Endothelial cell of umbilical vein (primary cell): ENCODE data around the gene MYO1G.

Experiments
- EZH2 ChIP-seq: IDR thresholded peaks from 2 replicates; pipeline ENCODE4 v1.6.1; 2012; ENCODE audit warnings: borderline replicate concordance, low read depth, mild to moderate bottlenecking, moderate library complexity, low read length, inconsistent platforms; ENCODE audit not compliant: severe bottlenecking
- FOS ChIP-seq: IDR thresholded peaks from 2 replicates; pipeline ENCODE4 v1.6.1; 2011; ENCODE audit warnings: mild to moderate bottlenecking, low read length, moderate library complexity, borderline replicate concordance; ENCODE audit not compliant: insufficient read depth
- GATA2 ChIP-seq: IDR thresholded peaks from 2 replicates; pipeline ENCODE4 v1.7.0; 2011; ENCODE audit warnings: low read depth, mild to moderate bottlenecking, moderate library complexity, mixed read lengths, low read length; ENCODE audit not compliant: insufficient read length, insufficient read depth
- JUN ChIP-seq: IDR thresholded peaks from 2 replicates; pipeline ENCODE4 v1.6.1; 2011; ENCODE audit warnings: borderline replicate concordance, low read depth; ENCODE audit not compliant: insufficient read length, insufficient read depth
- MYC ChIP-seq: IDR thresholded peaks from one replicate; pipeline ENCODE4 v1.6.1; 2011; ENCODE audit warnings: mild to moderate bottlenecking, low read depth, low read length
- POLR2A ChIP-seq: IDR thresholded peaks from 2 replicates; pipeline ENCODE4 v1.6.1; 2012; ENCODE audit warnings: low read depth, mild to moderate bottlenecking, control low read depth, low read length
- TF ChIP-seq, protein P1 (sequence below), 2 donors: IDR thresholded peaks; 1 replicate in 1 of 2; 2 replicates in 1 of 2; pipeline ENCODE4 v1.5.1; 2011; ENCODE audit warnings: low read length in 2 of 2, mild to moderate bottlenecking in 2 of 2, moderate library complexity in 2 of 2, control low read depth in 1 of 2, inconsistent platforms in 1 of 2, low read depth in 1 of 2; ENCODE audit not compliant: insufficient read depth in 1 of 2; ENCODE audit errors: extremely low read depth in 1 of 2

DNA sequence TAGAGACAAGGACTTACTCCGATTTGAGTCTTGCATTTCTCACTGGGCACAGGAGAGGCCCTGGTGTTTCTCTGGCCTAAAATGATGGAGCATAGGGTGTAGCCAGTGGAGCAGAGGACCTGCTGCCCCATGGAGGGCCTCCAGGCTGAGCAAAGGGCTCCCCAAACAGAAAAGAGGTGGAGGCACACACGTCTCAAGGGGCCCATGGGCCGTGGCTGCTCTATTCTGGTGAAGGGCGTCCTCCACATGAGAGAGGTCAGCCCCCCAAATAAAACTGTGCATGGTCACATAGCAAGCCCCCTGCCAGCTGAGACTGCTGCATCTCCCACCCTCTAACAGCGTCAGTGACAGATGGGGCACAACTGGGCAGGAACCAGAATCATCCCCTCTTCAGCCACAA, 41.4 kb downstream of the MYO1G start:
- TF ChIP-seq, protein P1, sequence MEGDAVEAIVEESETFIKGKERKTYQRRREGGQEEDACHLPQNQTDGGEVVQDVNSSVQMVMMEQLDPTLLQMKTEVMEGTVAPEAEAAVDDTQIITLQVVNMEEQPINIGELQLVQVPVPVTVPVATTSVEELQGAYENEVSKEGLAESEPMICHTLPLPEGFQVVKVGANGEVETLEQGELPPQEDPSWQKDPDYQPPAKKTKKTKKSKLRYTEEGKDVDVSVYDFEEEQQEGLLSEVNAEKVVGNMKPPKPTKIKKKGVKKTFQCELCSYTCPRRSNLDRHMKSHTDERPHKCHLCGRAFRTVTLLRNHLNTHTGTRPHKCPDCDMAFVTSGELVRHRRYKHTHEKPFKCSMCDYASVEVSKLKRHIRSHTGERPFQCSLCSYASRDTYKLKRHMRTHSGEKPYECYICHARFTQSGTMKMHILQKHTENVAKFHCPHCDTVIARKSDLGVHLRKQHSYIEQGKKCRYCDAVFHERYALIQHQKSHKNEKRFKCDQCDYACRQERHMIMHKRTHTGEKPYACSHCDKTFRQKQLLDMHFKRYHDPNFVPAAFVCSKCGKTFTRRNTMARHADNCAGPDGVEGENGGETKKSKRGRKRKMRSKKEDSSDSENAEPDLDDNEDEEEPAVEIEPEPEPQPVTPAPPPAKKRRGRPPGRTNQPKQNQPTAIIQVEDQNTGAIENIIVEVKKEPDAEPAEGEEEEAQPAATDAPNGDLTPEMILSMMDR (IDR thresholded peaks at IDR 0.05; ENCODE audit: extremely low read depth in 1 of 2, insufficient read depth in 1 of 2, low read depth in 1 of 2, low read length in 2 of 2), result no peak
- no peak for TF ChIP-seq GATA2
- no peak for TF ChIP-seq POLR2A
- TF ChIP-seq EZH2, result no peak
- no peak for TF ChIP-seq MYC
- no peak for TF ChIP-seq JUN
- TF ChIP-seq FOS, result no peak
